Prostate gland (tissue), 2 donors: Measurements from ENCODE around the gene MAD1L1. TPM values are rescaled to one million over a fixed set of nuclear protein-coding genes. Genes with fewer than 3 reads are reported as not detected.

ENCODE experiments used
- DNase-seq: peaks from one replicate; pipeline ENCODE4 v3.0.0-alpha.2; 2019; ENCODE audit warnings: low spot score
- H3K27ac ChIP-seq, 2 donors: fragments of 200-600 bp; sonication (generic); 2 replicates each; pipeline ENCODE4 v1.5.1; 2017 to 2019
- H3K27me3 ChIP-seq: fragments of 200-600 bp; sonication (generic); replicated peaks from 2 replicates; pipeline ENCODE4 v1.5.1; 2019; ENCODE audit not compliant: insufficient read depth
- H3K36me3 ChIP-seq, 2 donors: fragments of 200-600 bp; sonication (generic); 1 replicate in 1 of 2; 2 replicates in 1 of 2; pipeline versions ENCODE4 v1.5.1 to v1.8.1; 2017 to 2019
- H3K4me1 ChIP-seq: fragments of 200-600 bp; sonication (generic); replicated peaks from 2 replicates; pipeline ENCODE4 v1.5.1; 2019
- H3K4me3 ChIP-seq, 2 donors: fragments of 200-600 bp; sonication (generic); 2 replicates each; pipeline ENCODE4 v1.5.1; 2017 to 2019
- H3K9me3 ChIP-seq: fragments of 200-600 bp; sonication (generic); 2 replicates; pipeline ENCODE4 v1.5.1; 2017
- CTCF ChIP-seq, 4 experiments: fragments of 200-600 bp in 2 of 4; fragments of 450-650 bp in 2 of 4; sonication (generic) in 2 of 4; IDR thresholded peaks; 1 replicate in 3 of 4; 2 replicates in 1 of 4; pipeline ENCODE4 v1.5.1; 2016 to 2019; ENCODE audit warnings: antibody characterized with exemption in 4 of 4, mild to moderate bottlenecking in 2 of 4, moderate library complexity in 2 of 4
- POLR2A ChIP-seq: fragments of 450-650 bp; IDR thresholded peaks from one replicate; pipeline ENCODE4 v1.6.1; 2016; ENCODE audit warnings: antibody characterized with exemption, mild to moderate bottlenecking
- POLR2AphosphoS5 ChIP-seq: sonication (generic); formaldehyde crosslinking; IDR thresholded peaks from one replicate; pipeline ENCODE4 v1.6.1; 2017; ENCODE audit warnings: antibody characterized with exemption
- WGBS: methylation state at CpG from one replicate; pipeline ENCODE4 v1.1.5; 2018; 5-methylcytosine and 5-hydroxymethylcytosine counted together
- intact Hi-C: fragments of 100-400 bp; cut with DNase I; formaldehyde crosslinking; loops from one replicate; pipeline ENCODE4 v1.14.2; 2022
- total RNA-seq, 2 donors: library from RNA; depleted of rRNA; stranded (reverse); fragments of >200 nt; gene quantifications; one replicate each; pipeline ENCODE4 v1.1.0, GENCODE V29; 2016

The MAD1L1 gene
- total RNA-seq, 2 donors from 2014 or later, result 79.3 to 91.9 TPM

GRCh38 chr7:2109936-2110609 lies 122.7 kb downstream of the MAD1L1 start:
- Histone ChIP-seq H3K4me1 (no peaks in the 10 kb centered on the region), H3K27me3 (no peaks in the 10 kb centered on the region), H3K4me3 (no peak overlapping the region), H3K9me3 (no peaks in the 10 kb centered on the region), H3K36me3 (no peaks in the 10 kb centered on the region), H3K27ac (no peak overlapping the region)
- TF ChIP-seq POLR2AphosphoS5, result no peak
- no peak for TF ChIP-seq POLR2A
- no peak for TF ChIP-seq CTCF (IDR thresholded peaks at IDR 0.05)
- intact Hi-C loops, result loop anchor here (5.0 kb wide), 1 partner anchor 47 kb away; no protein-coding TSS in a partner anchor
- 93% methylated on average over 28 of the region's 28 CpGs for WGBS
- no peak for DNase-seq

- H3K4me3 ChIP-seq, result no peak overlapping the region
- no peaks in the 10 kb centered on the region for H3K9me3 ChIP-seq
- TF ChIP-seq CTCF (IDR thresholded peaks at IDR 0.05) (no peak), POLR2A (no peak), POLR2AphosphoS5 (no peak)
- no peaks in the 10 kb centered on the region for H3K27me3 ChIP-seq
- intact Hi-C loops, result loop anchor here (5.0 kb wide), 1 partner anchor 48 kb away; no protein-coding TSS in a partner anchor
- no peak for DNase-seq
- 94% methylated on average over 20 of the region's 20 CpGs for WGBS
- H3K27ac ChIP-seq, result no peak overlapping the region
- H3K36me3 ChIP-seq, result no peaks in the 10 kb centered on the region
- H3K4me1 ChIP-seq, result no peaks in the 10 kb centered on the region
These were observed 123.4 kb downstream of the MAD1L1 start for GRCh38 chr7:2109251-2109872.

- Histone ChIP-seq H3K27me3 (no peaks in the 10 kb centered on the region), H3K4me3 (no peak overlapping the region), H3K36me3 (no peaks in the 10 kb centered on the region), H3K4me1 (no peaks in the 10 kb centered on the region), H3K27ac (no peak overlapping the region), H3K9me3 (no peaks in the 10 kb centered on the region)
- 81% methylated on average over 23 of the region's 24 CpGs for WGBS
- no peak for TF ChIP-seq CTCF (IDR thresholded peaks at IDR 0.05)
- no peak for TF ChIP-seq POLR2AphosphoS5
- TF ChIP-seq POLR2A, result no peak
- no peak for DNase-seq
- intact Hi-C loops, result loop anchor here (5.0 kb wide), 1 partner anchor 49 kb away; no protein-coding TSS in a partner anchor
These were observed 124.1 kb downstream of the MAD1L1 start for GRCh38 chr7:2108501-2109250.

GRCh38 chr7:2108071-2108455 lies 124.7 kb downstream of the MAD1L1 start:
- 91% methylated on average over 9 of the region's 9 CpGs for WGBS
- no peak overlapping the region for H3K27ac ChIP-seq

More at GRCh38 chr7:2108071-2108455, 124.7 kb downstream of the MAD1L1 start:
- Histone ChIP-seq H3K4me1 (no peaks in the 10 kb centered on the region), H3K36me3 (no peaks in the 10 kb centered on the region), H3K4me3 (no peak overlapping the region), H3K9me3 (no peaks in the 10 kb centered on the region), H3K27me3 (no peaks in the 10 kb centered on the region)
- intact Hi-C loops, result loop anchor here (5.0 kb wide), 1 partner anchor 49 kb away; no protein-coding TSS in a partner anchor
- TF ChIP-seq POLR2A, result no peak
- no peak for TF ChIP-seq POLR2AphosphoS5
- no peak for TF ChIP-seq CTCF (IDR thresholded peaks at IDR 0.05)
- no peak for DNase-seq
